ENCODE measurements around the gene TMOD3.

The TMOD3 gene

DNA sequence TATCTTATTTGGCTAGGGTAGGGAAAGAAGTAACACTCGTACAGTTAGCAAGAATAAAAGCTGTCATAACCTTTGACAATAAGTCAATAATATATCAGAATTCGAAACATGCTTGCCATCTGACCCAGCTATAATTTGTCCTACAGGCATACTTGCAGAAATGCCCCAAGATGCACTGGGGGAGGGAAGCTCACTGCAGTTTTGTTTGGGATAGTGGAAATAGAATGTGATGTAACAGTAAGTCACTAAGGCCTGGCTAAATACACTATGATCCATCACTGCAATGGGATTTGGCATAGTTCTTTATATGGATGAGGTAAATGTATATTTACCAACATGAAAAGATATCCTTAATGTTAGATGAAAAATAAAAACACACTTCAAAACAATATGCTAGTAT lies 25.5 kb upstream of the TMOD3 start:
- ChIA-PET CTCF (no interaction called here), POLR2A (no interaction called here)
- no peak for TF ChIP-seq BHLHE40 (IDR thresholded peaks at IDR 0.05; ENCODE audit: borderline replicate concordance)
- no peak for TF ChIP-seq ELF4 (IDR thresholded peaks at IDR 0.05)
- TF ChIP-seq ARNT (IDR thresholded peaks at IDR 0.05) = no peak
- no peak for TF ChIP-seq L3MBTL2 (conservative IDR thresholded peaks at IDR 0.05)
- no peak for TF ChIP-seq FOXK2 (IDR thresholded peaks at IDR 0.05)
- no peak for TF ChIP-seq PKNOX1 (IDR thresholded peaks at IDR 0.05)
- no peak for TF ChIP-seq HDGF (IDR thresholded peaks at IDR 0.05; ENCODE audit: borderline replicate concordance)
- no peak for TF ChIP-seq NFRKB (IDR thresholded peaks at IDR 0.05)
- no peak for TF ChIP-seq FOXM1 (IDR thresholded peaks at IDR 0.05; ENCODE audit: borderline replicate concordance)
- TF ChIP-seq ZNF384 (IDR thresholded peaks at IDR 0.05) = no peak
- no peak for TF ChIP-seq CTBP1 (IDR thresholded peaks at IDR 0.05; ENCODE audit: borderline replicate concordance)
- no peak for TF ChIP-seq SUZ12 (IDR thresholded peaks at IDR 0.05)
- DNase-seq (ENCODE audit: extremely low spot score) = no peak

DNA sequence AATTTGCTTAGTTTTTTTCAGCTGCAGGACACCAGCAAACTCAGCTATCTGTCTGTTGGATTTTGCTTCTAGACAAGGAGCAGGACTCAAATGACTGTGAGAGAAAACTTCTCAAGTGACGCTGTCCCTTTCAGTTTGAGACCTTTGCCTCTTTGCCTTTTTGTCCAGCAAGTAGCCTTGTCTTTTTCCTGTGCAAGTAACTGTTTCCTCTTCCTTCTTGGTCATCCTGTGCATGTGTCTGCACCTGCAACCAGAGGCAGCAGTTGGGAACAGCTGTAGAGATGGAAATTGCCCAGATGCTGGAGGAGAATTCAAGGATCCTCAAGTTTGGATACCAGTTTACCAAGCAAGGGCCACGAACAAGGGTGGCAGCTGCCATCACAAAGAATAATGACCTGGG lies 23.3 kb upstream of the TMOD3 start:
- ChIA-PET POLR2A (no interaction called here), CTCF (no interaction called here)
- TF ChIP-seq ZNF384 (IDR thresholded peaks at IDR 0.05) (no peak), FOXA1 (IDR thresholded peaks at IDR 0.05) (no peak), NFRKB (IDR thresholded peaks at IDR 0.05) (no peak), FOXM1 (IDR thresholded peaks at IDR 0.05; ENCODE audit: borderline replicate concordance) (no peak), L3MBTL2 (conservative IDR thresholded peaks at IDR 0.05) (no peak), CTBP1 (IDR thresholded peaks at IDR 0.05; ENCODE audit: borderline replicate concordance) (no peak), ARNT (IDR thresholded peaks at IDR 0.05) (no peak), SUZ12 (IDR thresholded peaks at IDR 0.05) (no peak), ELF4 (IDR thresholded peaks at IDR 0.05) (no peak), LEF1 (IDR thresholded peaks at IDR 0.05; ENCODE audit: borderline replicate concordance) (no peak)
- DNase-seq (ENCODE audit: extremely low spot score) = no peak

- no peak for DNase-seq (ENCODE audit: extremely low spot score)
- CTCF ChIA-PET = no interaction called here
- POLR2A ChIA-PET = no interaction called here
- TF ChIP-seq L3MBTL2 (conservative IDR thresholded peaks at IDR 0.05) (no peak), SP1 (IDR thresholded peaks at IDR 0.05) (no peak), ARNT (IDR thresholded peaks at IDR 0.05) (no peak), NFRKB (IDR thresholded peaks at IDR 0.05) (no peak), CTBP1 (IDR thresholded peaks at IDR 0.05; ENCODE audit: borderline replicate concordance) (no peak), BHLHE40 (IDR thresholded peaks at IDR 0.05; ENCODE audit: borderline replicate concordance) (no peak)
Measured at GRCh38 chr15:51809457-51809856, 20.0 kb upstream of the TMOD3 start.

DNA sequence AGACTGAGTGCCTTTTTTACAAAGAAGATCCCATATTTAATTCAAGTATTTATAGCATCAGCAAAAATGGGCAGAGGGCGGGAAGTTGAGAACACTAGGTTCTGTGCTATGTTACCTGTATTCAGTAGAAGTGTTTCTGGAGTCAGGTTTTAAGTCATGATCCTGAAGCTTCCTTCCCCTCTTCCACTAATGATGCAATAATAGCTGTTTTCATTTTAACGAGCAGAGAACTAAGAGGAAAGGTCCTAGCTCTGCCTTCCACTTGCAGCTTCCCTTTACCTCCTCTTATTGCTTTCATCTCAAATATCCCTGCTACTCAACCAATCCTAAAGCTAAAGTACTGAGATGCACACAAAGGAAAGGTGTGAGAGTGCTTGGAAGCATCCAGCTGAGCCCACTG lies 16.9 kb upstream of the TMOD3 start:
- POLR2A ChIA-PET = no interaction called here
- TF ChIP-seq FOXK2 (IDR thresholded peaks at IDR 0.05) (no peak), PKNOX1 (IDR thresholded peaks at IDR 0.05) (no peak), BHLHE40 (IDR thresholded peaks at IDR 0.05; ENCODE audit: borderline replicate concordance) (no peak), HDGF (IDR thresholded peaks at IDR 0.05; ENCODE audit: borderline replicate concordance) (no peak), FOXA1 (IDR thresholded peaks at IDR 0.05) (no peak), CTBP1 (IDR thresholded peaks at IDR 0.05; ENCODE audit: borderline replicate concordance) (no peak), L3MBTL2 (conservative IDR thresholded peaks at IDR 0.05) (no peak), ARNT (IDR thresholded peaks at IDR 0.05) (no peak), FOXM1 (IDR thresholded peaks at IDR 0.05; ENCODE audit: borderline replicate concordance) (no peak), ELF4 (IDR thresholded peaks at IDR 0.05) (no peak), LEF1 (IDR thresholded peaks at IDR 0.05; ENCODE audit: borderline replicate concordance) (no peak)
- no peak for DNase-seq (ENCODE audit: extremely low spot score)
- CTCF ChIA-PET = no interaction called here

DNA sequence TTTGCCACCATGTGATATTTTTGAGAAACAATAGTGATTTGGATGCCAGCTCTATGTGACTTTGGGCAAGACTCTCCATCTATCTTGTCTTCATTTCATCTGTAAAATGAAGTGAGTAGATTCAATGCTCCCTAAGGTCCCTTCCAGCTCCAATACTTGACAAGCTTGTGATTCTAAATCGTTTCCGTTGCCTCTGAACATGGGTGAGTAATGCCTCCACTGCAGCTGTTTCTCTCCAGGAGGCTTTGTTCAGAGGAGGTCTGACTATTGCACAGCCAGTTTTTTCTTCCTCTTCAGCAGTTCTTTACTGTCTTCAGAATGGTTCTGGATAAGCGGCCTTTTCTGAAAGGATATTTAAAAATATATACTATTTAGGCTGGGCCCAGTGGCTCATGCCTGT lies 14.8 kb upstream of the TMOD3 start:
- ChIA-PET POLR2A (no interaction called here), CTCF (no interaction called here)
- DNase-seq (ENCODE audit: extremely low spot score) = no peak
- TF ChIP-seq ARNT (IDR thresholded peaks at IDR 0.05) = no peak
- no peak for TF ChIP-seq L3MBTL2 (conservative IDR thresholded peaks at IDR 0.05)
- TF ChIP-seq FOXA1 (IDR thresholded peaks at IDR 0.05) = no peak
- TF ChIP-seq ZNF384 (IDR thresholded peaks at IDR 0.05) = no peak
- no peak for TF ChIP-seq FOXK2 (IDR thresholded peaks at IDR 0.05)

DNA sequence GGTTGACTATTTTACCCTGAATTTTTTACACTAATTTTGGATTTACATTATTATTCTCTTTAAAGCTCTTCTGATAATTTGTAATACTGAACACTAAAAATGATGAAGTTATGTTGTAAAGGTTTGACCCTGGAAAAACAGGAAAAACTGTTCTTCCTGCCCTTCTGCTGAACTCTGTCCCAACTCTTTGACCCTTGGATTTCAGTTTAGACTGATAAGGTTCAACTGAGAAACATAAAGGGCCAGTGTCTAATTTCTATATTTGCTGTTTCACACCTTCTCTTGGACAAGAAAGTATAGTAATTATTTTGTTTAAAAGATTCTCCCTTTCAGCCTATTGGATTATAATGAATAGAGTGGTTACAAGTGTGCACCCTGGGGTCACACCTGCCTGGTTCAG lies 12.8 kb upstream of the TMOD3 start:
- CTCF ChIA-PET = no interaction called here
- DNase-seq (ENCODE audit: extremely low spot score) = no peak
- no peak for TF ChIP-seq FOXK2 (IDR thresholded peaks at IDR 0.05)
- TF ChIP-seq ARNT (IDR thresholded peaks at IDR 0.05) = no peak
- TF ChIP-seq SP1 (IDR thresholded peaks at IDR 0.05) = no peak
- no peak for TF ChIP-seq LEF1 (IDR thresholded peaks at IDR 0.05; ENCODE audit: borderline replicate concordance)
- POLR2A ChIA-PET = no interaction called here

GRCh38 chr15:51818150-51818549 lies 11.3 kb upstream of the TMOD3 start:
- CTCF ChIA-PET = no interaction called here
- TF ChIP-seq TARDBP (IDR thresholded peaks at IDR 0.05) (no peak), L3MBTL2 (conservative IDR thresholded peaks at IDR 0.05) (no peak), BHLHE40 (IDR thresholded peaks at IDR 0.05; ENCODE audit: borderline replicate concordance) (no peak), SUZ12 (IDR thresholded peaks at IDR 0.05) (no peak), SP1 (IDR thresholded peaks at IDR 0.05) (no peak), NFRKB (IDR thresholded peaks at IDR 0.05) (no peak)
- POLR2A ChIA-PET = no interaction called here
- no peak for DNase-seq (ENCODE audit: extremely low spot score)

- ChIA-PET POLR2A (no interaction called here), CTCF (no interaction called here)
- TF ChIP-seq CTBP1 (IDR thresholded peaks at IDR 0.05; ENCODE audit: borderline replicate concordance) = no peak
- TF ChIP-seq FOXK2 (IDR thresholded peaks at IDR 0.05) = no peak
- TF ChIP-seq ELF4 (IDR thresholded peaks at IDR 0.05) = no peak
- no peak for TF ChIP-seq SP1 (IDR thresholded peaks at IDR 0.05)
- no peak for TF ChIP-seq SUZ12 (IDR thresholded peaks at IDR 0.05)
- TF ChIP-seq NFRKB (IDR thresholded peaks at IDR 0.05) = no peak
- TF ChIP-seq FOXA1 (IDR thresholded peaks at IDR 0.05) = no peak
- TF ChIP-seq BHLHE40 (IDR thresholded peaks at IDR 0.05; ENCODE audit: borderline replicate concordance) = no peak
- no peak for TF ChIP-seq PKNOX1 (IDR thresholded peaks at IDR 0.05)
- no peak for TF ChIP-seq ZNF384 (IDR thresholded peaks at IDR 0.05)
- TF ChIP-seq L3MBTL2 (conservative IDR thresholded peaks at IDR 0.05) = no peak
- no peak for TF ChIP-seq HDGF (IDR thresholded peaks at IDR 0.05; ENCODE audit: borderline replicate concordance)
- no peak for TF ChIP-seq TARDBP (IDR thresholded peaks at IDR 0.05)
- no peak for TF ChIP-seq LEF1 (IDR thresholded peaks at IDR 0.05; ENCODE audit: borderline replicate concordance)
- TF ChIP-seq FOXM1 (IDR thresholded peaks at IDR 0.05; ENCODE audit: borderline replicate concordance) = no peak
- no peak for TF ChIP-seq ARNT (IDR thresholded peaks at IDR 0.05)
- DNase-seq (ENCODE audit: extremely low spot score) = no peak
Measured at GRCh38 chr15:51825698-51826097, 3.8 kb upstream of the TMOD3 start.
